HUES6 (cell line): ENCODE measurements around the gene C3.
"Not testable (repeated sequence)": the region's sequence is repeated elsewhere in the genome, so short reads cannot be mapped to it uniquely, and the experiment has no call there.

Source experiments
- H3K27ac ChIP-seq: 2 replicates; pipeline ENCODE4 v1.7.0; 2013; ENCODE audit warnings: low read depth, mild to moderate bottlenecking, low read length, inconsistent platforms
- H3K27me3 ChIP-seq: 2 replicates; pipeline ENCODE4 v1.6.1; 2013; ENCODE audit warnings: low read length; ENCODE audit not compliant: control insufficient read depth, insufficient read depth
- H3K36me3 ChIP-seq: 2 replicates; pipeline ENCODE4 v1.6.1; 2013; ENCODE audit warnings: low read length; ENCODE audit not compliant: control insufficient read depth, insufficient read depth
- H3K4me1 ChIP-seq: 2 replicates; pipeline ENCODE4 v1.6.1; 2013; ENCODE audit warnings: low read length; ENCODE audit not compliant: control insufficient read depth, insufficient read depth
- H3K4me3 ChIP-seq: 2 replicates; pipeline ENCODE4 v1.5.1; 2013; ENCODE audit warnings: low read depth, low read length
- H3K9ac ChIP-seq: one replicate; pipeline ENCODE4 v1.6.1; 2013; ENCODE audit warnings: mild to moderate bottlenecking, low read length
- H3K9me3 ChIP-seq: 2 replicates; pipeline ENCODE4 v1.6.1; 2013; ENCODE audit warnings: low read depth, low read length; ENCODE audit not compliant: control insufficient read depth, insufficient read depth

Gene C3

DNA sequence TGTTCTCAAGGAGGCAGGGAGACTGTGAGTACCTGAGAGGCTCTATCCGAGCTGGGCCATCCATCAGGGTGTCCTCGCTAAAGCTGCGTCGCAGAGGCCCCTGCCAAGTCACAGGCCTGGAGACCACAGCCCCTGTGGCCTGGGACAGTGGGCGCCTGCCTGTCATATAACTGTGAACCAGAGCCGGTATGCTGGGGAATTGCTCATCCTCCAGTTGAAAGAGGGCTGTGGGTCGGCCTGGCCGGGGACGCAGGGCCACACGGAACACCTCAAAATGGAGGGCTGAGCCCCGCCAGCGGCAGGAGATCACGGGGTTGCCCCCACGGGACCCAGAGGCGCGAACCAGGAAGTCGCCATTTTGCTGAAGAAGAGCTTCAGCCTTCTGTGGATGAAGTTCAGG lies 40.2 kb upstream of the C3 start:
- peaks cover 4% of the 10 kb centered on the region for H3K9me3 ChIP-seq
- H3K36me3 ChIP-seq = peaks cover 44% of the 10 kb centered on the region
- no peak overlapping the region for H3K4me3 ChIP-seq
- H3K27ac ChIP-seq = no peak overlapping the region
- H3K27me3 ChIP-seq = no peaks in the 10 kb centered on the region
- H3K9ac ChIP-seq = no peak overlapping the region
- H3K4me1 ChIP-seq = no peaks in the 10 kb centered on the region

- Histone ChIP-seq H3K4me1 (peaks cover 4% of the 10 kb centered on the region; the same call in 1 of the 2 replicates), H3K9me3 (no peaks in the 10 kb centered on the region), H3K36me3 (peaks cover 55% of the 10 kb centered on the region), H3K27ac (no peak overlapping the region), H3K9ac (no peak overlapping the region), H3K4me3 (no peak overlapping the region), H3K27me3 (no peaks in the 10 kb centered on the region)
Observed at GRCh38 chr19:6754653-6755463, 34.4 kb upstream of the C3 start.

- no peak overlapping the region for H3K9ac ChIP-seq
- H3K36me3 ChIP-seq = peaks cover 55% of the 10 kb centered on the region
- H3K27ac ChIP-seq = peak overlapping the region; percentile 6; the same call in 1 of the 2 replicates
- no peaks in the 10 kb centered on the region for H3K27me3 ChIP-seq
- H3K4me1 ChIP-seq = peaks cover 4% of the 10 kb centered on the region; the same call in 1 of the 2 replicates
- no peaks in the 10 kb centered on the region for H3K9me3 ChIP-seq
- no peak overlapping the region for H3K4me3 ChIP-seq
Observed at GRCh38 chr19:6754136-6754535, 33.7 kb upstream of the C3 start.

DNA sequence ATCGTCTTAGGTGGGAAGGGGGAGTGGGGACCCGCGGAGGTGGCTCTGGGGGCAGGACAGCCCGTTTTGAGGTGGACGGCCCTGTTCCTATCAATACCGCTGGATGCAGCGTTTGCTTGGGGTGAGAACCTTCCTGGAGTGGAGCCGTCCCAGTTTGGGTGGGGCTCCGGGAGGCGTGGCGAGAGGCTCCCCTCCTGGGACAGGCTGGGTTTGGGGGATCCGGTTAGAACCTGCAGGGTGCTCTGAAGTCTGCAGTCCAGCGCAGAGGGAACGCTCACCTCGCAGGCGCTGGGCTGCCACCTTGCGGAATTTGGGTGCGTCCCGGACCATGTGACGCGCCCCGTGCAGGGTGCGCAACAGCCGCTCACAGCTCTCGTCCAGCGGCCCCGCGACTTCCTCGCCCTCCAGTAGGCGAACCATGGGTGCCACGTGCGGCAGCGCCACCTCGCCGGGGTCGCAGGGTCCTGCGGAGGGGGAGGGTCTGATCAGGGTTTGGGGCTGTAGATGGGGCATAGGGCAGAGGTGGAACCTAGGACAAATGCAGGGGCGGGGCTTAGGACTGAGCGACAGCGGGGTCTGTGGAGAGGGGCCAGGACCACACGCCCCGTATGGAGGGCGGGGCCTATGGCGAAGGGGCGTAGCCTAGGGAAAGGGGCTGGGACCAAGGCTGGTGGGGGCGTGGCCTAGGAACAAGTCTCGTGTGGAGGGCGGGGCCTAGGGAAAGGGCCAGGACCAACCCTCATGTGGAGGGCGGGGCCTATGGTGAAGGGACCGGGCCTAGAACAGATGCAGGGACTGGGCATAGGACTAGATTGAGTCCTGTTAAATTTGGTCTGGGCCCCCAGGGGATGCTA lies 33.0 kb upstream of the C3 start:
- Histone ChIP-seq H3K9me3 (no peaks in the 10 kb centered on the region), H3K27me3 (no peaks in the 10 kb centered on the region), H3K27ac (peak overlapping the region; percentile 35; the same call in 1 of the 2 replicates), H3K4me1 (peaks cover 4% of the 10 kb centered on the region; the same call in 1 of the 2 replicates), H3K9ac (peak overlapping the region; percentile 26), H3K4me3 (peak overlapping the region; percentile 58), H3K36me3 (peaks cover 56% of the 10 kb centered on the region)

- H3K4me1 ChIP-seq = peaks cover 4% of the 10 kb centered on the region; the same call in 1 of the 2 replicates
- peak overlapping the region; percentile 58 for H3K4me3 ChIP-seq
- peaks cover 63% of the 10 kb centered on the region for H3K36me3 ChIP-seq
- no peaks in the 10 kb centered on the region for H3K27me3 ChIP-seq
- peak overlapping the region; percentile 49 for H3K9ac ChIP-seq
- H3K9me3 ChIP-seq = no peaks in the 10 kb centered on the region
- H3K27ac ChIP-seq = peak overlapping the region; percentile 35
Observed at GRCh38 chr19:6752256-6753177, 32.1 kb upstream of the C3 start.

DNA sequence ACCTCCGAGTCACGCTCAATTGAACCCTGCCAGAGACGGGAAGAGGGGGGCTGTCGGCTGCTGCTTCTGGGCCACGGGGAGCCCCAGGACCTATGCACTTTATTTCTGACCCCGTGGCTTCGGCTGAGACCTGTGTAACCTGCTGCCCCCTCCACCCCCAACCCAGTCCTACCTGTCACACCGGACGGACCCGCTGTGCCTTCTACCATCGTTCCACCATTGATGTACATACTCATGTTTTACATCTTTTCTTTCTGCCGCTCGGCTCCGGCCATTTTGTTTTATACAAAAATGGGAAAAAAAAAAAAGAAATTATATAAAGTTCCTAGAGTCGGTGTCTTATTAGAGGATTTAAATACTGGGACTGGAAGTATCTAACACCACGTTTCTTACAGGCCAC lies 30.7 kb upstream of the C3 start:
- no peak overlapping the region for H3K4me3 ChIP-seq
- no peak overlapping the region for H3K27ac ChIP-seq
- H3K27me3 ChIP-seq = no peaks in the 10 kb centered on the region
- H3K9me3 ChIP-seq = no peaks in the 10 kb centered on the region
- H3K9ac ChIP-seq = no peak overlapping the region
- peaks cover 4% of the 10 kb centered on the region; the same call in 1 of the 2 replicates for H3K4me1 ChIP-seq
- peaks cover 71% of the 10 kb centered on the region for H3K36me3 ChIP-seq

- Histone ChIP-seq H3K9ac (no peak overlapping the region), H3K4me1 (peaks cover 4% of the 10 kb centered on the region; the same call in 1 of the 2 replicates), H3K4me3 (no peak overlapping the region), H3K36me3 (peaks cover 76% of the 10 kb centered on the region), H3K27me3 (no peaks in the 10 kb centered on the region), H3K9me3 (no peaks in the 10 kb centered on the region), H3K27ac (no peak overlapping the region)
Observed at GRCh38 chr19:6750062-6750461, 29.6 kb upstream of the C3 start.

GRCh38 chr19:6748543-6748942 lies 28.1 kb upstream of the C3 start:
- not testable (repeated sequence) for H3K9ac ChIP-seq, H3K9me3 ChIP-seq, H3K27me3 ChIP-seq, H3K4me3 ChIP-seq, H3K27ac ChIP-seq
- H3K4me1 ChIP-seq = peaks cover 18% of the 10 kb centered on the region
- H3K36me3 ChIP-seq = peaks cover 83% of the 10 kb centered on the region

DNA sequence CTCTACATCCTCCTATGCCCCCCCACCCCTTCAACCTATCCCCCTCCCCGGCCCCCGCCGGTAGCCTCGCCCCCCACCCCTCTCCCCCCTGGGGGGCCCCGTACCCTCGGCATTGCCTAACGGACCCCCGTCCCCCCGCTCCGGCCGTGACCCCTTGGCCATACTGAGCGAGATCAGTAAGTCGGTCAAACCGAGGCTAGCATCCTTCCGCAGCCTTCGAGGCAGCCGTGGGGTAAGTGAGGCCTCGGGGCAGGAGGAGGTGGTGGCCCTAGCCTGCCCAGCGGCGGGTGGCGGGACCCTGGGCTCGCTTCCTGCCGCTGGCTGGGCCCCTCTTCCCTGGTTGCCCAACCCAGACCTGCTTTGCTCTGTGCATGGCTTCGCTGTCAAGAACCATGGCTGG lies 25.5 kb upstream of the C3 start:
- H3K27me3 ChIP-seq = no peaks in the 10 kb centered on the region
- H3K36me3 ChIP-seq = peaks cover 93% of the 10 kb centered on the region
- no peak overlapping the region for H3K9ac ChIP-seq
- H3K4me3 ChIP-seq = no peak overlapping the region
- no peaks in the 10 kb centered on the region for H3K9me3 ChIP-seq
- H3K4me1 ChIP-seq = peaks cover 34% of the 10 kb centered on the region
- H3K27ac ChIP-seq = no peak overlapping the region
